GM21515 (cell line): ENCODE measurements around the gene PTPRD.

ENCODE experiments used
- ATAC-seq: cut with Tn5 transposase; IDR thresholded peaks from one replicate; pipeline ENCODE4 v1.9.1; 2021; ENCODE audit not compliant: unreplicated experiment

PTPRD gene

DNA sequence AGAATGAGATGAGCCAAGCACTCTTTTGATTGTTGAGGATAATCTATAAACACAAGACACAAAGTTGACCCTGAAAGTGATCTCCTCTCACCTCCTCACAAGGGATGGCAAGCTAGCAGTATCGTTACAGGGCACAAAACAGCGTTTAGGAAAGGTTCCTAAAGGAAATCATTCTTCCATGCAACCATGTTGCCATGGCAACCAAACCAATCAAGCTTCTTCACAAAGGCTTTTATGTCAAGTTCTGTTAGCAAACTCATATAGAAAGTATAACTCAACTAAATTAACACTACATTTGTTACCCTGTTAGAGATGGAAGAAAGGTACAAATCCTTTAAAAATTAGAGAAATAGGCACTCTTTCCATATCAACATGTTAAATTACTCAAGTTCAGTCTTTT, 1796.4 kb downstream of the PTPRD start:
- ATAC-seq: no peak

DNA sequence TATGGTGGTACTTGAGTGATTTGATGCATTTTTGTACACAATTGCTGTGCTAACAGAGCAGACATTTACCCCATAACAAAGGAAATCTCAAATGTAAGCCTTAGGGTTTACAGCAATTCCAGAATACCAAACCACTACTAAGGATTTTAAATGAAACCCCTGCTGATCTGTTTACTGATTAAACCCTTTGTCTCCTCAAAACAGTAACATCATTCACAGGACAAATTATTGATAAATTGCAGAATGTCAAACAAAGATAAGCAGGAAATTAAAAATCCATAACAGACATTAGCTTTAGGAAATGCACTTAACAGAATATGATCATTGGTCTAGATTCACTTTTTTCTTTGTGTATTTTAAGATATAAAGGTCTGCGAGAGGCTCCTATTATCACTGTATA, 1796.9 kb downstream of the PTPRD start:
- no peak for ATAC-seq

DNA sequence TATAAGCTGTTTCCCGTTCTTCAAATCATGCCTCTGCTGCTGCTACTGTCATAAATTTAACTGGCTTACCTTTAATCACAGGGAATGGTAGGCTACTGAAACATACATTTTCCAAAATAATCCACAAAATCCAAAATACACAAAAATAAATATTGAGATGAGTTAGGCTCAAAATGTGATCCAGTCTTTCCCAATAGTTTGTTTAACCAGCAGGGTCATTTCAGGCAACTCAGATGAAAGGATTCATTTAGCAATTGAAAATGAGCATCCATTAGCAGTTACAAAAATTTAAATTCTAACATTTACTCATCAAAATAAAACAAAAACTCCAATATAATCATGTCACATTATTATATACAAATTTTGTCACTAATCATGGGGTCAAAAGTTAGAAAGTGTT, 1797.6 kb downstream of the PTPRD start:
- ATAC-seq: no peak

DNA sequence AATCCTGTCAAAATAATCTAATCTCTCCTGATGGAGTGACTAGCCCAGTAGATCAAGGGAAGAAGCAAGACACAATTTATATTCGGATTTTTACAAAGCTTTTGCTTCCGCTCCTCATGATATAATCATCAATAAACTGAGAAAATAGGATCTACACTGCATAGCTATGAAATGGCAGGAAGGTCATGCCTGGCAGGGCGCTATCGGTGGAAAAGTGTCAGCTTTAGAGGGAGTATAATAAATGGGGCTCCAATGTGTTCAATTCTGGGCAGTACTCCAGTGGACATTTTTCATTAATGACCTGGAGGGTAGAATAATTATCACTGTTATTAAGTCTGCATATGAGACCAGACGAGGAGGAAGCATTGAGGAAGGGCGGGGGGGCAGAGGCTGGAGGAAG, 1799.9 kb downstream of the PTPRD start:
- no peak for ATAC-seq

DNA sequence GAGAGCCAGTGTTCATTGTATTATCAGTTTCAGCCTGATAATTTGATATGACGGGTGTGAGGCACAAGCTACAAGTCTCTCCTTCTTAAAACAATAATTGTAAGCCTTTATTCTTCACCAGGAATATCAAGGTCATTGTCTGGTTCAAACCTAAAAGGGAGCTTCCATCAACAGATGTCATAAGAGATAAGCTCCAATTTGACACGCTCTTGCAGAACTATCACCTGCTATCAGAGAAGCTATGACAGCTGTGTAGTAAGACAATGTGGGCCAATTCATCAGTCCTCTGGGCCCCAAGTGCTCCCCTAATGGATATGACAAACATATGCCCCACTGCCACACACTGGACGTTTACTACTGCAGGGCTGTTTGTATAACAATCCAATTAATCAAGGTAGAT, 1803.1 kb downstream of the PTPRD start:
- no peak for ATAC-seq

DNA sequence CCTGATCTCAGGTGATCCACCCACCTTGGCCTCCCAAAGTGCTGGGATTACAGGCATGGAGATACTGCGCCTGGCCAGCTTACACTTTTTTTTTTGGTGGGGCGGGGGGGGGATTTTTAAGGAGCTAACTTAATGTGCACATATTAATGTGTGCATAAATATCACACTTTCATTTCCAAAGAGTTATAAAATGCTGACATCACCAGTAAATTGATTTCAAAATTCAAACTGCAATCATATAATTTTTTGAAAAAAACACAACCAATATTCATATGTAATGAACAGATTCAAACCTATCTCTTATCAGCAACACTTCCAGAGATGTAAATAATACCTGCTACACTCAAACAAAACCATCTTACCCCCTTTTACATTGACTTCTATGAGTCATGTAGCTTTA, 1806.7 kb downstream of the PTPRD start:
- no peak for ATAC-seq

DNA sequence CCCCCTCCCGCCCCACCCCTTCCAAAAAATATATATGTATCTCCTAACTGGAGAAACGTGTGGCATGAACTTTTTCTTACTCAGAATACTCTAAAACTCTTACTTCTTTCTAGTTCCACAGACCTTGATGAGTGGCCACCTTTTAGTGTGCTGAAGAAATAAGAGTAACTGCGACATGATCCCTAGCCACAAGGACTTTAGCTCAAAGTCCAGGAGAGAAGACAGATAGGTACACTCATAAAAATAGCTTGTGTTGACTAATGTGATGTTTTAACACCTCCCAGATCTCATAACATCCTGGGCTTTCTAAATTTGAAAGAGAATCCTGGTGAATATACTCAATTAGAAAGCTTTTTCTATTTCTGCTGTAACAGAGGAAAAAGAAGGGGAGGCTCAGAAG, 1808.2 kb downstream of the PTPRD start:
- ATAC-seq: no peak

DNA sequence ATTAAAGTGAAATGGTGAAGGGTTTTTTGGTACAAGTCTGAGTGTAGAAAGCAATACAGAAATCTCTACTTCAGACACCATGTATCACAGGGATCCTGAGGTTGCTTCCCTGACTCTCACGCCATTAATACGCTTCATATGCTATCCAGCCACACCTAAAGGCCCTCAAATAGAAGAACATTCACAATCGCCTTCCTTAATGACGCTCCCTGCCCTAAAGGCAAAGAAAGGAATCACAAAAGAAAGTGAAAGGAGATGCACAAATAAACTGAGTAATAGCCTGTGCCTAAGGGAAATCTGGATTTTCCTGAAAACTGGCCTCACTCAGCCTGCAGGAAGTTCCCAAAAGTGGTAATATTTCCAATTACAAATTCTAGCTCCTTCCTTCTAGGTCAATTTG, 1810.6 kb downstream of the PTPRD start:
- no peak for ATAC-seq

DNA sequence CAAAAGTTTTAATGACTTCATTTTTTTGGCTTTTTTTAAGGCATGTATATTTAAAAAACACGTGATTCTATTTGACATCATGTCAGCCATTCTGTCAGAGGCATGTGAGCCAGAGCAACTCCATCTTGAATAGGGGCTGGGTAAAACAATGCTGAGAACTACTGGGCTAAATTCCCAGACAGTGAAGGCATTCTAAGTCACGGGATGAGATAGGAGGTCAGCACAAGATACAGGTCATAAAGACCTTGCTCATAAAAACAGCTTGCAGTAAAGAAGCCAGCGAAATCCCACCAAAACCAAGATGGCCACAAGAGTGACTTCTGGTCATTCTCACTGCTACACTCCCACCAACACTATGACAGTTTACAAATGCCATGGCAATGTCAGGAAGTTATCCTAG, 1812.6 kb downstream of the PTPRD start:
- no peak for ATAC-seq

DNA sequence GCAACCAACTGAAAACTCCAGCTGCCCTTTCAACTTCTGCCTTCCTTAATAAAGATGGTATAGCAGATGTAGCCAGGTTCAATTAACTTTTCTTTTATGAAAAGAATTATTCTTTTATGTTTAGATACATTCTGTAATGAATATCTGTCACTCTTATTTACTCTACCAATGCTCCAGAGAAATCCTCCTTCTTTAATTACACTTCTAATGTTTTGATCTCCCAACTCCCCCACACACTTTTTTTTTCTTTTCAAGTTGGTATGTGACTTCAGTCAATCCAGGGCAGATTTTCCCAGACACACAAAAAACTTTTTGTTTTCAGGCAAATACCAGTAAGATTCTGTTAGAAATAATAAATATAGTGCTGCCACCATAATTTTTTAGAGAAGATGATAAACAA, 1813.2 kb downstream of the PTPRD start:
- ATAC-seq: no peak

DNA sequence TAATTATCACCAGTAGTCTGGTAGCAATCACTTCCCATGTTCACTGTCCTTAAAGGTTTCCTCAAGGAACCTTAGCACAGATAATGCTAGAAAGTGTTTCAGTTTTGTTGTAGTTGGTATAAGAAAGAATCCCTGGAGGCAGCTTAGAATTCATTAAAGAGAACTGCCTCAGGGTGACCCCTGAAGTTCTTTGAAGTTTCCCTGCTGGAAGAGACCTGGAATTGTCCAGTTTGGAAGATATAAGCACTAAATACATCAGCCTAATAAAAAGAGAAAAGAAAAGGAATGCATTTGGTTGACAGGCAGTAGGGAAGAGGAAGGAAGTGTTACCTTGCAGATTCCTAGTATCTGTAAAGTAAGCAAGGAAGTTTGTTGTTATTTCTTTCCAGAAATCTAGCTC, 1813.6 kb downstream of the PTPRD start:
- ATAC-seq: no peak

DNA sequence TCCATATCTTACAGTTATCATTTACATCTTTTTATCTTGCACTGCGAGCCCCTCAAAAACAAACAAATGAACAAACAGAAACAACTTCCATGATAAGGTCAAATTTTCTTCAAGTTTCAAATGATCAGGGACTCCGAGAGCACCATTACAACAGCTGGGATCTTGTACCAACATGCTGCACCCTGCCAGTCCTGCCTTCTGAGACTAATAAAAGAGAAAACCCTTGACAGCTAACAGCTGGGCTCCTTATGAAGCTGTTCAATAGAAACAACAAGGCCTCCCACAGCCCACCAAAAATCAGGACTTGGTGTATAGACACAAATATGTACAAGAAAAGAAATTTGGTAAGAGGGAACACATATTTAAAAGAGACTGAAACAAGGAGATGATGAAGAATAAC, 1828.0 kb downstream of the PTPRD start:
- ATAC-seq: no peak

DNA sequence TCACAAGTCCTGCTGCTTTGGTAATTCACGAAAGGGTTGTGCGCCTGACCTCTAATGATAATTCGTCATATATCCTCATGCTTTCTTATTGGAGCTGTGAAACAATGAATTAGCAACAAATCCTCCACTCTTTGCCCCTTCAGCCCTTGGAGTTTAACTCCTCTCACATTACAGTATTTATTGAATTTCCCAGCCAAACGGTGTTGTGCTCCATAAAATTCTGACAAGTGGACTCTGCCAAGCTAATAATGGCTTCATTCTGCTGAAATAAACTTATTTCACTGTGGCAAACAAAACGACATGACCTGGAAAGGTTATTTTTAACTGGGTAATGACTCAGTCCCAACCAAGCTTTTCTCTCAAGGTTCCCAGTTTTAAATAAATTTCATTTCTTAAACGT, 1828.9 kb downstream of the PTPRD start:
- no peak for ATAC-seq

DNA sequence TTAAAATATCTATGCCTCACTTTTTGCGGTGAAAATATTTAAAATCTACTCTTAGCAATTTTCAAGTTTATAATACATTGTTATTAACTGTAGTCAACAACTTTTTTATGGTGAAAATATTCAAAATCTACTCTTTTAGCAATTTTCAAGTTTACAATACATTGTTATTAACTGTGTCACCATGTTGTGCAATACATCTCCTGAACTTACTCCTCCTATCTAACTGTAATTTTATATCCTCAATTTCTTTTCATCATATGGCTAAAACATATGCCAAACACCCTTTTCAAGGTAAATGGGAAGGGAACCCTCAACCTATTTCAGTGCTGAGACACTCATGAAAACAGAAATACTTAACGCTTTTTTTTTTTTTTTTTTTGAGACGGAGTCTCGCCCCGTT, 1830.6 kb downstream of the PTPRD start:
- no peak for ATAC-seq

DNA sequence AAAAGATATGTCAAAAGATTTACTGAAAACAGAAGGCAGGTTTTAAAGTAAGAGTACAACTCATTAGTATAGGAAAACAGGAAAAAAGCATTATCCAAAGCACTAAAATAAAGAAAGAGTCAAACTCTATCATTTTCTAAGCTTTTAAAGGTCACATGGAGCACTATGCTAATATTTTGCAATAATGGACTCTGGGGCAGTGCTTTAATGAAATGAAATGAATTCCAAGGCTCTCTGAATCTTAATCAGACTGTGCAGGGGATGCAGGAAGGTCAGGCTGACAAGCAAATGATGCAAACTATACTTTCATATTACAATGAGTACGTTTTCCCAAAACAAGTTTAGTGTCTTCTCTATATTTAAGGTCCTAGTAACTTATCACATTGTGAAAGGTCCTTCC, 1831.3 kb downstream of the PTPRD start:
- ATAC-seq: no peak

DNA sequence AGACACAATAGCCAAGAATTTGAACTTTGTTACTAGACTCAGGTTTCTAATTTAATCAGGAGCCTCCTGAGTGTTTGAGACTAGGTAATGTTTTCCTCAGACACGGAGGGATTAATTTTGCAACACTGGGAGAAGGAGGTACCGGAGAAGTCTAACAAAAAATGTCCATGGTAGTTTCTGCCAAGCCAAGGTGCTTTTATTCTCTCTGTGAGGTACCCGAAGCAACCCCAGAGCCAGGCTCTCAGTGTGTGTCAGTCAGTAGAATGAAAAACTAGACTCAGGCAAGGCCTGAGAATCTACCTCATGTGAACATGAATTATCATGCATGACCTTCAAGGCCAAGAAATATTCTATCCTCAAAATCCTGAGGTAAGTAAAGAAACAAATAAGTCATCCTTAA, 1832.4 kb downstream of the PTPRD start:
- no peak for ATAC-seq

DNA sequence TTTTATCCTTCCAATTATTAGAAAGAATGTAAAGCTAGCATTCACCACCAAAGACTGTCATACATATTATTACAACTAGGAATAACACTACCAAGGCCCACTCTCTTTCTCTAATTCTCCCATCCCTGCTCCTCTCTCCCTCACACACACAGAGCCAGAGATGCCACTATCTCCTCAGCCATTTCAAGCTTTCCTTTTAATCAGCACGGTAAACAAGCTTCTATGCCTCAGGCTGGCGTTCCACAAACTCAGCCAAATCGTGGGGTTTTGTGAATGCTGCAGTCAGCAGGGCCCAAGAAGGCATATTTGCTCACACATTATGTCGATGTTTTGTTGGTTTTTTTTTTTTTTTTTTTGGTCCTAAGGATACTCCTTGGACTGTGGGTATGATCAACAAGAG, 1833.3 kb downstream of the PTPRD start:
- no peak for ATAC-seq

DNA sequence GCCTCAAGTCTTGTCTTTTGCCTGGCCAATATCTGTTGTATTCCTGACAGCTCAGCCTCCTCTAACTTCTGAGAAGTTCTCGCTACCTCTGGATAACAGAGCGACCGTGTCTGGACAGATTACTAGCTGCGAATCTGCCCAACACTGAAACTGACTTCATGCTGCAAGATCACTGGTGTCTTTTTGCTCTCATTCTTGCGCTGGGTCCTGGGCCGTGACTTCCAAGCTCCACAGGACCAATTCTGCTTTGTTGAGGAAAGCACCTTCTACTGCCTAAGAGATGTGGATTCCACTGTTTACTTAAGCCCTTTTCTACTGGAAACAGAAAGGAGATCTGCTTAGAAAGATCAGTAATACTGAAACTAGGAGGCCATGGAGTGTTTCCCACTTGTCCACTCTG, 1834.4 kb downstream of the PTPRD start:
- no peak for ATAC-seq

DNA sequence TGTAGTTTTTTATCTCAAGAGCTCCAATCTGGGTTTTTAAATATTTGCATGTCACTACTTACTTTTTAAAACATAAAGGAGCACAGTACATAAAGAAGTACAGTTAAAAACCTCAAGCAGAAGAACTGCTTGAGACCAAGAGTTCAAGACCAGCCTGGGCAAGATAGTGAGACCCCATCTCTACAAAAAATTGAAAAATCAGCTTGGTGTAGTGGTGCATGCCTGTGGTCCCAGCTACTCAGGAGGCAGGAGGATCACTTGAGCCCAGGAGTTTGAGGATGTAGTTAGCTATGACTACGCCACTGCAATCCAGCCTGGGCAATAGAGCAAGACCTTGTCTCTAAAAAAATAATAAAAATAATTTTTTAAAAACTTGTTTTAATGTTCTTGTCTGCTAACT, 1840.5 kb downstream of the PTPRD start:
- no peak for ATAC-seq

DNA sequence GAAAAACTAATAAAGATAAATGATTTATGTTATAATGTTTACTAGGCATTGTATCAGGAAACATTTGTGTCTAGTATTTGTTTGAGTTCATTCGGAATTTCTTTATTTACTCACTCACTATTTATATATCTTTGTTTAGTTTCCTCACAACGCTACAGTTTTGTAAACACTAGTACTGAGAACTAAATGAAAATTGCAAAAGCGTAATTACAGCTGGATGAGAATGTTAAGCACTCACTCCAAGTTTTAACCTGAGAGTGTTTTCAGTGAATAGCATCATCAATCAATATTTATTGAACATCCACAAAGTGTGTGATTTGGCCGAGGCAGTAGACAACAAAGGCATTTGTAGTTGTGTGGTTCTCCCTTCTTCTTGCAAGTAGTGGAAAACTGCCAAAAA, 1843.6 kb downstream of the PTPRD start:
- no peak for ATAC-seq

DNA sequence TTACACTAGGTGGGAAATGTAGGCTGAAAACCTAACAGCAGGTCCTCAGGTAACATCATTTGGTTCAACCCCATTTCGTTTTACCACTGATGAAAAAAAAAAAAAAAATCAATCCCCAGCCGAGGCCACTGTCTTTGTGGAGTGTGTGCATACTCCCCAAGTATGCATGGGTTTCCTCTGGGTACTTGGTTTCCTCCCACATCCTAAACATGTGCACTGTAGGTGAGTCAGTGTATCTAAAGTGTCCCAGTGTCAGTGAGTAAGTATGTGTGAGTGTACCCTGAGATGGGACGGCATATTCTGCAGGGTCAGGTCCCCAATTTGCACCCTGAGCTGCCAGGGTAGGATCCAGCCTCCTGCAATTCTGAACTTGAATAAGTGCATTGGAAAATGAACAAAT, 1846.7 kb downstream of the PTPRD start:
- ATAC-seq: no peak

DNA sequence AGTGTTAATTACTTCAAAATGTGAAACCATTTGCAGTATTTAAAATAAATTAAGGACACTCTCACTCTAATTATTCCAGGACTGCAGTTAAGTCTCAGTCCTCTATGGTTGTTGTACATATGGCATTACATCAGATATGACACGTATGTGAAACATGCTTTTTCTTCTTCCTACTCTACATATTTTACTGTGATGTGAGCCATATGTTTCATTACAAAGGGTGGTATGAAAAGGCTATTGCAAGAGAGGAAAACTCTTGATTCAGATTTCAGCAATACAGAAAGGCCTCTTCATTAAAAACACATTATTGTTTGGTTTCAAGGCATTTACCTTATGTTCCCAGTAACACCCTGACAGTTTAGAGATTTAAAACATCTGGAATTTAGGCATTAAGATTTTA, 1848.8 kb downstream of the PTPRD start:
- ATAC-seq: no peak

DNA sequence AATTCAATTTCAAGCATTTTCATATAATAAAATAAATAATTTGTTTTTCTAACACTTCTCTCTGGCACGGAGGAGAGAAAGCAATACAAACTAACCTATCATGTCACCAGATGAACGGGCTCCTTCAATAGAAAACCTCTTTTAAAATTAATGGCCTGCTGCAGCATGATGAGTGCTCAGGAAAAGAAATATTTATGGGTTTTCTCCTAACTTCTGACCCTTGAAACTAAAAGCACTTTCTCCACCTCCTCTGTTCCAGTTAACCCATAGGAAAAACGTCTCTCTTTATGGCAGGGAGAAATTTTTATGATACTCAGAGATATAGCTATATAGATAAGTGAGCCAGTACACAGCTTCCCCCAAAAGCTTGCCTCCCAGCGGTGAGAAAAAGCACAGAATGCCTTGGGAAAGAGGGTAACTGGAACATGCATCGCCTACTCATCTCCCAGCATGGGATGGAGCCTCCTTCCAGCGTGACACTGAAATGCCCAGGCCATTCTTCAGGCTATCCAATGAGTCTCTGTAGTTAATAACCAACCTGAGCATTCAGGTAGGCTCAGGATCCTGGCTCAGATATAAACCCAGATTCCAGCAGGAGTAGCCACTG, 1850.2 kb downstream of the PTPRD start:
- no peak for ATAC-seq
